Measurements from ENCODE around the gene BACE2.

GRCh38 chr21:41317458-41317857 is 149.5 kb downstream of the BACE2 start:
- TF ChIP-seq SMC3 (IDR thresholded peaks at IDR 0.05; ENCODE audit: low read depth, low read length) (no peak), RCOR1 (IDR thresholded peaks at IDR 0.05; ENCODE audit: insufficient replicate concordance, low read length) (no peak), CTCF (conservative IDR thresholded peaks at IDR 0.05; ENCODE audit: low read depth, low read length) (no peak)

All from IMR-90 (cell line).